WTC11 (cell line): ENCODE data around the gene DCX. TPM values are rescaled to one million over a fixed set of nuclear protein-coding genes. Genes with fewer than 3 reads are reported as not detected.

Source experiments
- ATAC-seq: fragments of 200-7000 bp; cut with Tn5 transposase; 2 replicates; pipeline ENCODE4 v1.10.0; 2021; ENCODE audit warnings: mild to moderate bottlenecking, moderate library complexity
- CTCF ChIA-PET: fragments of 300-600 bp; sonication (Branson Sonifier 250); formaldehyde crosslinking; loops from one replicate; lab custom pipeline; 2021; ENCODE audit warnings: antibody characterized with exemption; lab: Charles Lee
- POLR2A ChIA-PET: fragments of 350-600 bp; sonication (Branson Sonifier 250); formaldehyde crosslinking; loops from one replicate; lab custom pipeline; 2021; ENCODE audit warnings: antibody characterized with exemption; lab: Charles Lee
- DNase-seq: peaks from one replicate; pipeline ENCODE4 v3.0.0; 2021; ENCODE audit warnings: low spot score
- H3K27ac Mint-ChIP-seq: 2 replicates; pipeline ENCODE4 v1.8.0; 2021; ENCODE audit warnings: mixed read lengths
- H3K27me3 Mint-ChIP-seq: 2 replicates; pipeline ENCODE4 v1.8.0; 2021; ENCODE audit warnings: low read depth, mild to moderate bottlenecking, moderate library complexity, mixed read lengths
- H3K36me3 Mint-ChIP-seq: 2 replicates; pipeline ENCODE4 v1.8.0; 2021; ENCODE audit warnings: mixed read lengths
- H3K4me1 Mint-ChIP-seq: 2 replicates; pipeline ENCODE4 v1.8.0; 2022; ENCODE audit warnings: mixed read lengths
- H3K4me3 Mint-ChIP-seq: 2 replicates; pipeline ENCODE4 v1.8.0; 2021; ENCODE audit warnings: mild to moderate bottlenecking, moderate library complexity, mixed read lengths
- H3K9me3 Mint-ChIP-seq: 2 replicates; pipeline ENCODE4 v1.8.0; 2021; ENCODE audit warnings: mixed read lengths
- AFF4 ChIP-seq: sonication (generic); formaldehyde crosslinking; IDR thresholded peaks from 2 replicates; pipeline ENCODE4 v1.8.1; 2023; ENCODE audit warnings: mild to moderate bottlenecking, missing genetic modification reagents, borderline replicate concordance
- ATF1 ChIP-seq: sonication (generic); formaldehyde crosslinking; IDR thresholded peaks from 2 replicates; pipeline ENCODE4 v1.8.1; 2023; ENCODE audit warnings: mild to moderate bottlenecking, moderate library complexity, missing genetic modification reagents
- ESRRA ChIP-seq: sonication (generic); formaldehyde crosslinking; IDR thresholded peaks from 2 replicates; pipeline ENCODE4 v1.8.1; 2022; ENCODE audit warnings: mild to moderate bottlenecking, missing genetic modification reagents, borderline replicate concordance
- GTF2I ChIP-seq: fragments of 250-450 bp; sonication (Bioruptor Pico); conservative IDR thresholded peaks from 2 replicates; pipeline ENCODE4 v1.4.0; 2021; ENCODE audit warnings: mild to moderate bottlenecking
- IRF2 ChIP-seq: sonication (generic); formaldehyde crosslinking; IDR thresholded peaks from 2 replicates; pipeline ENCODE4 v1.8.0; 2022; ENCODE audit warnings: low read depth, missing genetic modification reagents, borderline replicate concordance
- JUN ChIP-seq: sonication (generic); formaldehyde crosslinking; IDR thresholded peaks from 2 replicates; pipeline ENCODE4 v1.8.0; 2023; ENCODE audit warnings: mild to moderate bottlenecking, missing genetic modification reagents
- NR3C1 ChIP-seq: sonication (generic); formaldehyde crosslinking; conservative IDR thresholded peaks from 2 replicates; pipeline ENCODE4 v1.8.1; 2023; ENCODE audit warnings: low read depth, mild to moderate bottlenecking, missing genetic modification reagents
- RORB ChIP-seq: fragments of 250-450 bp; sonication (Bioruptor Pico); IDR thresholded peaks from 2 replicates; pipeline ENCODE4 v1.9.0; 2021; ENCODE audit warnings: mild to moderate bottlenecking
- SMAD3 ChIP-seq: sonication (generic); formaldehyde crosslinking; IDR thresholded peaks from 2 replicates; pipeline ENCODE4 v1.8.0; 2022; ENCODE audit warnings: missing genetic modification reagents, mild to moderate bottlenecking, borderline replicate concordance
- TEAD4 ChIP-seq: sonication (generic); formaldehyde crosslinking; IDR thresholded peaks from 2 replicates; pipeline ENCODE4 v1.8.0; 2022; ENCODE audit warnings: mild to moderate bottlenecking, missing genetic modification reagents
- ZBTB21 ChIP-seq: sonication (generic); formaldehyde crosslinking; IDR thresholded peaks from 2 replicates; pipeline ENCODE4 v1.8.1; 2023; ENCODE audit warnings: mild to moderate bottlenecking, missing genetic modification reagents, borderline replicate concordance
- ZNF219 ChIP-seq: sonication (generic); formaldehyde crosslinking; IDR thresholded peaks from 2 replicates; pipeline ENCODE4 v1.8.0; 2023; ENCODE audit warnings: missing genetic modification reagents, mild to moderate bottlenecking, borderline replicate concordance
- ZNF317 ChIP-seq: sonication (generic); formaldehyde crosslinking; IDR thresholded peaks from 2 replicates; pipeline ENCODE4 v1.8.1; 2023; ENCODE audit warnings: low read depth, mild to moderate bottlenecking, moderate library complexity, missing genetic modification reagents, borderline replicate concordance
- ZNF425 ChIP-seq: fragments of 250-450 bp; sonication (Bioruptor Pico); conservative IDR thresholded peaks from 2 replicates; pipeline ENCODE4 v1.9.0; 2021; ENCODE audit warnings: mild to moderate bottlenecking
- total RNA-seq: library from RNA; stranded (reverse); gene quantifications from 3 replicates; pipeline ENCODE4 v1.2.3, GENCODE V29; 2021
- TF ChIP-seq, protein P1 (sequence below): fragments of 250-450 bp; sonication (Bioruptor Pico); IDR thresholded peaks from 2 replicates; pipeline ENCODE4 v1.8.0; 2021; ENCODE audit warnings: mild to moderate bottlenecking
- TF ChIP-seq, protein P2 (sequence below): sonication (generic); formaldehyde crosslinking; IDR thresholded peaks from 2 replicates; pipeline ENCODE4 v1.8.0; 2022; ENCODE audit warnings: mild to moderate bottlenecking, missing genetic modification reagents
- TF ChIP-seq, protein P3 (sequence below): sonication (generic); formaldehyde crosslinking; conservative IDR thresholded peaks from 2 replicates; pipeline ENCODE4 v1.8.1; 2023; ENCODE audit warnings: mild to moderate bottlenecking, low read depth, missing genetic modification reagents, moderate library complexity
- TF ChIP-seq, protein P4 (sequence below): sonication (generic); formaldehyde crosslinking; conservative IDR thresholded peaks from 2 replicates; pipeline ENCODE4 v1.8.1; 2022; ENCODE audit warnings: mild to moderate bottlenecking, missing genetic modification reagents

DCX gene
- total RNA-seq, 1 experiment from 2014 or later = 2.1 TPM

DNA sequence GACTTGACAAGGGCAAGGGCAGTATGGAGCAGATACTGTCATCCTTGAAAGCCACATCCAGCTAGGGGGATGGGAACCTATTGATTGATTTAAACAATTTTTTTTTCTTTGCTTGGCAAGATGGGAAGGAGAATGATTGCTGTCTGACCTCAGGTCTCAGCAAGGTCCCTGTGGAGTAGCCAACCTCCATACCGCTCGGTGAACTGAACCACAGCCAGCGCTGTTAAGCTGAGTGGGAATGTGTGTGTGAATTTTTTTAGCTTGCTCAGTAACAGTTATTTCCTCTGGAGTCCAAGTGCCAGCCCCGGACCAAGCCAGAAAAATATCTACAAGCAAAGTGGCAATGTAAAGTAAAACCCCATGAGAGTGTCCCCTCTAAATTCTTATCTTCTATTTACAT lies 25.9 kb downstream of the DCX start:
- no peak for TF ChIP-seq GTF2I
- TF ChIP-seq, all 79 proteins: peak for 0
- Mint-ChIP-seq H3K36me3 (no peaks in the 10 kb centered on the region), H3K27ac (no peak overlapping the region), H3K9me3 (no peaks in the 10 kb centered on the region), H3K4me3 (no peak overlapping the region), H3K4me1 (peaks cover 8% of the 10 kb centered on the region), H3K27me3 (peaks cover 57% of the 10 kb centered on the region)
- ATAC-seq (no peak), DNase-seq (no peak)
- CTCF ChIA-PET = interaction anchor here (1.5 kb wide), 1 partner anchor 61 kb away, joined by 4 read pairs; no protein-coding TSS in a partner anchor
- POLR2A ChIA-PET = no interaction called here

GRCh38 chrX:111382277-111382676 lies 29.7 kb downstream of the DCX start:
- ChIA-PET POLR2A (no interaction called here), CTCF (no interaction called here)
- H3K4me1 Mint-ChIP-seq = peaks cover 10% of the 10 kb centered on the region
- H3K27ac Mint-ChIP-seq = no peak overlapping the region
- peaks cover 31% of the 10 kb centered on the region for H3K27me3 Mint-ChIP-seq
- ATAC-seq (no peak), DNase-seq (no peak)
- TF ChIP-seq SMAD3 (CRISPR knock-in tag) (no peak), NR3C1 (no peak), AFF4 (CRISPR knock-in tag) (no peak), ESRRA (no peak), TEAD4 (CRISPR knock-in tag) (no peak), IRF2 (no peak), JUN (CRISPR knock-in tag) (no peak)
- TF ChIP-seq, protein P1, sequence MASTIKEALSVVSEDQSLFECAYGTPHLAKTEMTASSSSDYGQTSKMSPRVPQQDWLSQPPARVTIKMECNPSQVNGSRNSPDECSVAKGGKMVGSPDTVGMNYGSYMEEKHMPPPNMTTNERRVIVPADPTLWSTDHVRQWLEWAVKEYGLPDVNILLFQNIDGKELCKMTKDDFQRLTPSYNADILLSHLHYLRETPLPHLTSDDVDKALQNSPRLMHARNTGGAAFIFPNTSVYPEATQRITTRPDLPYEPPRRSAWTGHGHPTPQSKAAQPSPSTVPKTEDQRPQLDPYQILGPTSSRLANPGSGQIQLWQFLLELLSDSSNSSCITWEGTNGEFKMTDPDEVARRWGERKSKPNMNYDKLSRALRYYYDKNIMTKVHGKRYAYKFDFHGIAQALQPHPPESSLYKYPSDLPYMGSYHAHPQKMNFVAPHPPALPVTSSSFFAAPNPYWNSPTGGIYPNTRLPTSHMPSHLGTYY (CRISPR knock-in tag) = no peak
- no peak overlapping the region for H3K4me3 Mint-ChIP-seq
- H3K9me3 Mint-ChIP-seq = no peaks in the 10 kb centered on the region
- H3K36me3 Mint-ChIP-seq = no peaks in the 10 kb centered on the region

- no peak overlapping the region for H3K4me3 Mint-ChIP-seq
- POLR2A ChIA-PET = no interaction called here
- H3K9me3 Mint-ChIP-seq = no peaks in the 10 kb centered on the region
- DNase-seq (peak; percentile 6), ATAC-seq (peak; percentile 60; the same call in 1 of the 2 replicates)
- peaks cover 3% of the 10 kb centered on the region; the same call in 1 of the 2 replicates for H3K27me3 Mint-ChIP-seq
- H3K27ac Mint-ChIP-seq = no peak overlapping the region
- peaks cover 21% of the 10 kb centered on the region for H3K4me1 Mint-ChIP-seq
- H3K36me3 Mint-ChIP-seq = no peaks in the 10 kb centered on the region
- CTCF ChIA-PET = interaction anchor here (1.4 to 1.7 kb wide), 3 partner anchors 28 to 304 kb away, joined by 4 read pairs; partner anchors contain the start of gene ALG13
- TF ChIP-seq, protein P2, sequence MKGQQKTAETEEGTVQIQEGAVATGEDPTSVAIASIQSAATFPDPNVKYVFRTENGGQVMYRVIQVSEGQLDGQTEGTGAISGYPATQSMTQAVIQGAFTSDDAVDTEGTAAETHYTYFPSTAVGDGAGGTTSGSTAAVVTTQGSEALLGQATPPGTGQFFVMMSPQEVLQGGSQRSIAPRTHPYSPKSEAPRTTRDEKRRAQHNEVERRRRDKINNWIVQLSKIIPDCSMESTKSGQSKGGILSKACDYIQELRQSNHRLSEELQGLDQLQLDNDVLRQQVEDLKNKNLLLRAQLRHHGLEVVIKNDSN (CRISPR knock-in tag) = no peak
- TF ChIP-seq ATF1 (CRISPR knock-in tag) (no peak), ZNF317 (CRISPR knock-in tag) (no peak), RORB (no peak), ZNF425 (CRISPR knock-in tag) (no peak), ZBTB21 (no peak), ZNF219 (CRISPR knock-in tag) (no peak)
- TF ChIP-seq, protein P3, sequence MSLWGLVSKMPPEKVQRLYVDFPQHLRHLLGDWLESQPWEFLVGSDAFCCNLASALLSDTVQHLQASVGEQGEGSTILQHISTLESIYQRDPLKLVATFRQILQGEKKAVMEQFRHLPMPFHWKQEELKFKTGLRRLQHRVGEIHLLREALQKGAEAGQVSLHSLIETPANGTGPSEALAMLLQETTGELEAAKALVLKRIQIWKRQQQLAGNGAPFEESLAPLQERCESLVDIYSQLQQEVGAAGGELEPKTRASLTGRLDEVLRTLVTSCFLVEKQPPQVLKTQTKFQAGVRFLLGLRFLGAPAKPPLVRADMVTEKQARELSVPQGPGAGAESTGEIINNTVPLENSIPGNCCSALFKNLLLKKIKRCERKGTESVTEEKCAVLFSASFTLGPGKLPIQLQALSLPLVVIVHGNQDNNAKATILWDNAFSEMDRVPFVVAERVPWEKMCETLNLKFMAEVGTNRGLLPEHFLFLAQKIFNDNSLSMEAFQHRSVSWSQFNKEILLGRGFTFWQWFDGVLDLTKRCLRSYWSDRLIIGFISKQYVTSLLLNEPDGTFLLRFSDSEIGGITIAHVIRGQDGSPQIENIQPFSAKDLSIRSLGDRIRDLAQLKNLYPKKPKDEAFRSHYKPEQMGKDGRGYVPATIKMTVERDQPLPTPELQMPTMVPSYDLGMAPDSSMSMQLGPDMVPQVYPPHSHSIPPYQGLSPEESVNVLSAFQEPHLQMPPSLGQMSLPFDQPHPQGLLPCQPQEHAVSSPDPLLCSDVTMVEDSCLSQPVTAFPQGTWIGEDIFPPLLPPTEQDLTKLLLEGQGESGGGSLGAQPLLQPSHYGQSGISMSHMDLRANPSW (CRISPR knock-in tag) = no peak
- TF ChIP-seq, protein P4, sequence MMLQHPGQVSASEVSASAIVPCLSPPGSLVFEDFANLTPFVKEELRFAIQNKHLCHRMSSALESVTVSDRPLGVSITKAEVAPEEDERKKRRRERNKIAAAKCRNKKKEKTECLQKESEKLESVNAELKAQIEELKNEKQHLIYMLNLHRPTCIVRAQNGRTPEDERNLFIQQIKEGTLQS (CRISPR knock-in tag) = no peak
Measured at GRCh38 chrX:111376897-111377578, 35.0 kb downstream of the DCX start.
